OCI-LY7 (cell line): ENCODE results near the gene CCSER2. TPM values are rescaled to one million over a fixed set of nuclear protein-coding genes. Genes with fewer than 3 reads are reported as not detected.

Source experiments
- BruUV-seq: library from RNA; stranded (reverse); fragments of 400-500 nt; replicated peaks from 2 replicates; lab custom pipeline; 2021; lab: Mats Ljungman, UMichigan
- CTCF ChIA-PET: fragments of 300-600 bp; sonication (Branson Sonifier 250); formaldehyde crosslinking; loops from one replicate; lab custom pipeline; 2022; ENCODE audit warnings: antibody characterized with exemption; ENCODE audit not compliant: unreplicated experiment; lab: Charles Lee
- POLR2A ChIA-PET: fragments of 300-600 bp; sonication (Branson Sonifier 250); formaldehyde crosslinking; loops from one replicate; lab custom pipeline; 2022; ENCODE audit warnings: antibody characterized with exemption; lab: Charles Lee
- DNase-seq: peaks from one replicate; pipeline ENCODE4 v3.0.0-alpha.2; 2015; ENCODE audit warnings: low spot score
- H2AFZ ChIP-seq: fragments of 200-600 bp; sonication (generic), shearing (Covaris generic); 2 replicates; pipeline ENCODE4 v1.6.1; 2014; ENCODE audit warnings: mild to moderate bottlenecking, antibody characterized with exemption, low read length, moderate library complexity
- H3K27ac ChIP-seq: fragments of 200-600 bp; sonication (generic); 2 replicates; pipeline ENCODE4 v1.5.1; 2014; ENCODE audit warnings: mixed run types, low read depth, mild to moderate bottlenecking, moderate library complexity, low read length, inconsistent platforms; ENCODE audit not compliant: poor library complexity, severe bottlenecking
- H3K36me3 ChIP-seq: fragments of 200-600 bp; sonication (generic); 2 replicates; pipeline ENCODE4 v1.6.1; 2014; ENCODE audit warnings: mild to moderate bottlenecking, antibody characterized with exemption, low read length, moderate library complexity, mixed read lengths; ENCODE audit not compliant: insufficient read depth
- H3K4me1 ChIP-seq: fragments of 200-600 bp; sonication (generic); 2 replicates; pipeline ENCODE4 v1.5.1; 2014; ENCODE audit warnings: mild to moderate bottlenecking, low read length; ENCODE audit not compliant: insufficient read depth, poor library complexity, severe bottlenecking
- H3K4me2 ChIP-seq: fragments of 200-600 bp; sonication (generic); 2 replicates; pipeline ENCODE4 v1.6.1; 2014; ENCODE audit warnings: mild to moderate bottlenecking, low read length
- H3K4me3 ChIP-seq: fragments of 200-600 bp; sonication (generic); 2 replicates; pipeline ENCODE4 v1.5.1; 2014; ENCODE audit warnings: mild to moderate bottlenecking, low read depth, low read length; ENCODE audit not compliant: poor library complexity, severe bottlenecking
- H3K79me2 ChIP-seq: fragments of 200-600 bp; sonication (generic); 2 replicates; pipeline ENCODE4 v1.6.1; 2016; ENCODE audit warnings: low read depth, mild to moderate bottlenecking, low read length, moderate library complexity, mixed read lengths; ENCODE audit not compliant: insufficient read depth
- H3K9me2 ChIP-seq: fragments of 200-600 bp; sonication (generic); 2 replicates; pipeline ENCODE4 v1.6.1; 2016; ENCODE audit warnings: mild to moderate bottlenecking, low read length, mixed read lengths; ENCODE audit not compliant: insufficient read depth
- H3K9me3 ChIP-seq: fragments of 200-600 bp; sonication (generic); 2 replicates; pipeline ENCODE4 v1.6.1; 2014; ENCODE audit warnings: mild to moderate bottlenecking, mixed run types, low read length, mixed read lengths
- H4K20me1 ChIP-seq: fragments of 200-600 bp; sonication (generic); 2 replicates; pipeline ENCODE4 v1.6.1; 2014; ENCODE audit warnings: mild to moderate bottlenecking, antibody characterized with exemption, low read length, moderate library complexity, mixed read lengths; ENCODE audit not compliant: insufficient read depth
- CTCF ChIP-seq: fragments of 200-600 bp; sonication (generic); conservative IDR thresholded peaks from 2 replicates; pipeline ENCODE4 v1.5.1; 2014; ENCODE audit warnings: mild to moderate bottlenecking, antibody characterized with exemption, low read length, moderate library complexity, mixed read lengths
- EZH2phosphoT487 ChIP-seq: fragments of 200-600 bp; sonication (generic); IDR thresholded peaks from 2 replicates; pipeline ENCODE4 v1.6.1; 2018; ENCODE audit warnings: low read depth, borderline replicate concordance, mild to moderate bottlenecking, mixed run types, antibody characterized with exemption, low read length, moderate library complexity, mixed read lengths
- intact Hi-C: fragments of 100-400 bp; cut with micrococcal nuclease; formaldehyde crosslinking; loops from one replicate; pipeline ENCODE4 v1.10.0; 2022; ENCODE audit not compliant: unreplicated experiment
- total RNA-seq, 2 experiments: library from RNA; depleted of rRNA in 1 of 2; stranded (reverse); fragments of >200 nt in 1 of 2; shearing (Covaris generic) in 1 of 2; gene quantifications; 2 replicates each; pipeline ENCODE4 v1.2.3, GENCODE V29; 2014 to 2022

The CCSER2 gene
- total RNA-seq, 2 experiments from 2014 or later: 15.9 to 30.1 TPM

GRCh38 chr10:84404783-84405182, 76.4 kb downstream of the CCSER2 start:
- H3K27ac ChIP-seq: no peak overlapping the region
- CTCF ChIA-PET: no interaction called here
- POLR2A ChIA-PET: interaction anchor here (1.5 kb wide), 1 partner anchor 23 kb away, joined by 4 read pairs; no protein-coding TSS in a partner anchor
- H3K79me2 ChIP-seq: no peaks in the 10 kb centered on the region
- TF ChIP-seq CTCF (no peak), EZH2phosphoT487 (no peak)
- H2AFZ ChIP-seq: no peak overlapping the region
- no peaks in the 10 kb centered on the region for H3K9me3 ChIP-seq
- BruUV-seq: no TSS peak
- H3K4me1 ChIP-seq: no peaks in the 10 kb centered on the region
- no peaks in the 10 kb centered on the region for H3K36me3 ChIP-seq
- no peak overlapping the region for H3K4me2 ChIP-seq
- no peaks in the 10 kb centered on the region for H3K9me2 ChIP-seq
- H3K4me3 ChIP-seq: no peak overlapping the region
- intact Hi-C loops: no loop called here
- no peaks in the 10 kb centered on the region for H4K20me1 ChIP-seq
- DNase-seq: no peak

GRCh38 chr10:84405662-84406061, 77.3 kb downstream of the CCSER2 start:
- Histone ChIP-seq H2AFZ (no peak overlapping the region), H4K20me1 (no peaks in the 10 kb centered on the region), H3K79me2 (no peaks in the 10 kb centered on the region), H3K36me3 (no peaks in the 10 kb centered on the region), H3K4me3 (no peak overlapping the region), H3K4me2 (no peak overlapping the region), H3K9me3 (no peaks in the 10 kb centered on the region), H3K4me1 (no peaks in the 10 kb centered on the region), H3K9me2 (no peaks in the 10 kb centered on the region), H3K27ac (no peak overlapping the region)
- BruUV-seq: no TSS peak
- intact Hi-C loops: no loop called here
- no peak for TF ChIP-seq CTCF
- no peak for TF ChIP-seq EZH2phosphoT487
- CTCF ChIA-PET: no interaction called here
- POLR2A ChIA-PET: interaction anchor here (1.5 kb wide), 1 partner anchor 22 kb away, joined by 4 read pairs; no protein-coding TSS in a partner anchor
- DNase-seq: no peak

GRCh38 chr10:84406561-84406960, 78.2 kb downstream of the CCSER2 start:
- no peaks in the 10 kb centered on the region for H3K36me3 ChIP-seq
- no peak overlapping the region for H2AFZ ChIP-seq
- no peaks in the 10 kb centered on the region for H3K9me2 ChIP-seq
- H3K79me2 ChIP-seq: no peaks in the 10 kb centered on the region
- H3K4me2 ChIP-seq: no peak overlapping the region
- H3K4me3 ChIP-seq: no peak overlapping the region
- no peak for DNase-seq
- H3K9me3 ChIP-seq: no peaks in the 10 kb centered on the region
- CTCF ChIA-PET: no interaction called here
- H4K20me1 ChIP-seq: no peaks in the 10 kb centered on the region
- H3K4me1 ChIP-seq: no peaks in the 10 kb centered on the region
- BruUV-seq: no TSS peak
- intact Hi-C loops: no loop called here
- H3K27ac ChIP-seq: no peak overlapping the region
- no peak for TF ChIP-seq CTCF
- TF ChIP-seq EZH2phosphoT487: no peak
- POLR2A ChIA-PET: no interaction called here
